ENCODE data around the gene KDM4D. TPM values are rescaled to one million over a fixed set of nuclear protein-coding genes. Genes with fewer than 3 reads are reported as not detected.

The KDM4D gene
- total and polyA plus RNA-seq, 5 donors from 2014 or later = 0.25 to 0.61 (median 0.37) TPM

DNA sequence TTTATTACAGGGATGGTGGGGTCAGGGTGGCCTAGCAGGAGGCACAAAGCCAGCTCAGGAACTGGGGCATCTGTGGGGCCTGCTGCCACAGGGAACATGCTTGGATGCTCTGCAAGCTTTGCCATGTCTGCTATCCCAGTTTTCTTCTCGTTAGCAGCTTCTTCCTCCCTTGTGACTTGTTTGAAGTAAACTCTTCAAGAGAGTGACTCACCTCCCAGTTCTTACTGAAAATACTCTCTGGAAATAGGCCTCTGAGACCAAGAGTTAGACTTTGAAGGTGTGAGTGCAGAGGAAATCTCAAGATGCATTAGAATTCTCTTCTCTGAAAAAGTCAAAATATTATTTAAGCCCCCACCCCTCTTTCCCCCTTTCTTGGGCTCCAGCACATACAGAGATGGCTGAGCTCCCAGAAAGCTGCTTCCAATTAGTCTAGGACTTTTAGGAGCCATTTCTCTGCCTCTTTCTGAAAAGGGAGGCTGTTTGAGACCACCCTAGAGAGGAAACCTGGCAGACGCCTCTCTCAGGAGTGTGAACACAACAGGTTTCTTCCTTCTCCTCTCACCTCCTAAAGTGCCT is 15.3 kb upstream of the KDM4D start:
- ATAC-seq (ENCODE audit: low read depth in 2 of 2) (no peak), DNase-seq (no peak)
- Mint-ChIP-seq H3K27me3 (no peaks in the 10 kb centered on the region), H3K4me1 (peaks cover 0 to 8% (median 1%) of the 10 kb centered on the region in 4 donors), H3K27ac (peak overlapping the region in 1 of 3 donors; percentile 37), H3K9me3 (no peaks in the 10 kb centered on the region), H3K36me3 (peaks cover 33% of the 10 kb centered on the region), H3K4me3 (no peak overlapping the region)
- Histone ChIP-seq H3K36me3 (ENCODE audit: control insufficient read depth, insufficient read depth, low read length) (peaks cover 40% of the 10 kb centered on the region), H3K27me3 (ENCODE audit: control insufficient read depth, insufficient read depth, low read length) (no peaks in the 10 kb centered on the region), H3K27ac (ENCODE audit: insufficient read depth, low read length, poor library complexity, severe bottlenecking) (no peak overlapping the region), H3K4me1 (ENCODE audit: control insufficient read depth, insufficient read depth, low read length, poor library complexity, severe bottlenecking) (no peaks in the 10 kb centered on the region), H3K9me3 (ENCODE audit: control insufficient read depth in 2 of 2, low read length in 2 of 2) (no peaks in the 10 kb centered on the region), H3K4me3 (ENCODE audit: low read depth, low read length) (no peak overlapping the region)

DNA sequence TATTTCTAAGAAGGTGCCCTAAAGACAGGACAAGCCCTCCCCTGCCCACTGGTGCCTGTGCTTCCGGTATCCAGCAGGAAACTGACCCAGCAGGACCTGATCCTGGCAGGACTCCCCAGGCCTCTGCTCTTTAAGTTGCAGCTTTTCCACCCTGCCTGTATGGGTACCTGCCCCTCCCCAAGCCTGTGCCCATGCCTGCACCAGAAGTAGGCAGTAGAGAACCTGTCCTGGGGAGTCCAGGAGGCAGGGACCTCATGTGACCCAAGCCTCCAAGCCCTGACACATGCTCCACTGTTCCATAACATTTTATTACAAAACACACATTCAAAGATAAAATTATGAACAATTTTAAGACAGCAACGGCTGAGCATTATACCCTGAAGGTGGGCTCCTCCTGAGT is 14.3 kb upstream of the KDM4D start:
- no peak overlapping the region for H3K27ac Mint-ChIP-seq

DNA sequence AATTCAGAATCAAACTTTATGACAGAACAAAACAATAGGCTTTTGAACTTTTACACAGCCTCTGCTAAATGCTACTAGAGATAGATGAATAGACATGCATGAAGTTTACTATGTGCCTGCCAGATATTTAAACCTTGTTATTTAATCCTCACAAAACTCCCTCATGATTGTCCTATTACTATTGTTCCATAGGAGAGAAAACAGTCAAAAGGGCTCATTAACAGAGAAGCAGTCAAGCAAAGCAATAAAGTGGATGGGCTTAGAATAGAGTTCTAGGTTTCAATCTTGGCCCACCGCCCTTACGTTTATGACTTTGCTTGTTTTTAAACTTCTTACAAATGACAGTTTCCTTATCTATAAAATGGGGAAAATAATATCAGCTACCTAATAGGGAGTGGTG is 13.0 kb upstream of the KDM4D start:
- Mint-ChIP-seq H3K9me3 (no peaks in the 10 kb centered on the region), H3K4me1 (peaks cover 4 to 21% (median 7%) of the 10 kb centered on the region in 4 donors), H3K27ac (no peak overlapping the region), H3K4me3 (no peak overlapping the region), H3K36me3 (peaks cover 39% of the 10 kb centered on the region), H3K27me3 (no peaks in the 10 kb centered on the region)
- H3K36me3 ChIP-seq (ENCODE audit: control insufficient read depth, insufficient read depth, low read length) = peaks cover 63% of the 10 kb centered on the region
- no peaks in the 10 kb centered on the region for H3K9me3 ChIP-seq (ENCODE audit: control insufficient read depth in 2 of 2, low read length in 2 of 2)
- H3K4me1 ChIP-seq (ENCODE audit: control insufficient read depth, insufficient read depth, low read length, poor library complexity, severe bottlenecking) = no peaks in the 10 kb centered on the region
- no peak overlapping the region for H3K4me3 ChIP-seq (ENCODE audit: low read depth, low read length)
- H3K27me3 ChIP-seq (ENCODE audit: control insufficient read depth, insufficient read depth, low read length) = no peaks in the 10 kb centered on the region
- H3K27ac ChIP-seq (ENCODE audit: insufficient read depth, low read length, poor library complexity, severe bottlenecking) = no peak overlapping the region
- no peak for DNase-seq
- no peak for ATAC-seq (ENCODE audit: low read depth in 2 of 2)

More for the DNA sequence above, 14.3 kb upstream of the KDM4D start:
- H3K4me1 ChIP-seq (ENCODE audit: control insufficient read depth, insufficient read depth, low read length, poor library complexity, severe bottlenecking) = no peaks in the 10 kb centered on the region
- ATAC-seq (ENCODE audit: low read depth in 2 of 2) (no peak), DNase-seq (no peak)
- no peaks in the 10 kb centered on the region for H3K27me3 ChIP-seq (ENCODE audit: control insufficient read depth, insufficient read depth, low read length)
- H3K36me3 ChIP-seq (ENCODE audit: control insufficient read depth, insufficient read depth, low read length) = peaks cover 50% of the 10 kb centered on the region
- Mint-ChIP-seq H3K36me3 (peaks cover 36% of the 10 kb centered on the region), H3K9me3 (no peaks in the 10 kb centered on the region), H3K4me1 (peaks cover 1 to 10% (median 5%) of the 10 kb centered on the region in 4 donors), H3K27me3 (no peaks in the 10 kb centered on the region), H3K4me3 (no peak overlapping the region)
- H3K27ac ChIP-seq (ENCODE audit: insufficient read depth, low read length, poor library complexity, severe bottlenecking) = no peak overlapping the region
- no peak overlapping the region for H3K4me3 ChIP-seq (ENCODE audit: low read depth, low read length)
- H3K9me3 ChIP-seq (ENCODE audit: control insufficient read depth in 2 of 2, low read length in 2 of 2) = no peaks in the 10 kb centered on the region

DNA sequence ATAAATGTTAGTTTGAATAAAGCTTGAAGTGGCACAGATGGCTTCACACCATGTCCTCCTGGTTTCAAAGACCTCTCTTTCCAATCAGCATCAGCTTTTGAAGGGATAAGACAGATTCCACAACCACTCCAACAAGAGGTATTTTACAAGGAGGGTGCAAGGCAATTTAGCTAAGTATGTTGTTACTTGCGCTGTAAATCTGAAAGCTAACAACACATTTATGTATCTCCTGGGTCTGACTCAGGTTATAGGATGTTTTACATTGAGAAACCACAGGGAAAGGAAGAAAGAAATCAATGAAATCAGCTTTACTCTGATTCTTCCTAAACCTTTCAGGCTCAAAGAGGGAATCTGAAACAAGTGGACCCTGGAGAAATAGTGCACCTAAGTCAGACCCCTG is 12.3 kb upstream of the KDM4D start:
- Histone ChIP-seq H3K27ac (ENCODE audit: insufficient read depth, low read length, poor library complexity, severe bottlenecking) (no peak overlapping the region), H3K9me3 (ENCODE audit: control insufficient read depth in 2 of 2, low read length in 2 of 2) (no peaks in the 10 kb centered on the region), H3K36me3 (ENCODE audit: control insufficient read depth, insufficient read depth, low read length) (peaks cover 70% of the 10 kb centered on the region), H3K4me1 (ENCODE audit: control insufficient read depth, insufficient read depth, low read length, poor library complexity, severe bottlenecking) (no peaks in the 10 kb centered on the region), H3K4me3 (ENCODE audit: low read depth, low read length) (no peak overlapping the region), H3K27me3 (ENCODE audit: control insufficient read depth, insufficient read depth, low read length) (no peaks in the 10 kb centered on the region)
- Mint-ChIP-seq H3K4me3 (no peak overlapping the region), H3K27me3 (no peaks in the 10 kb centered on the region), H3K4me1 (peaks cover 9 to 23% (median 11%) of the 10 kb centered on the region in 4 donors), H3K27ac (no peak overlapping the region), H3K36me3 (peaks cover 46% of the 10 kb centered on the region), H3K9me3 (no peaks in the 10 kb centered on the region)
- ATAC-seq (ENCODE audit: low read depth in 2 of 2) = no peak
- DNase-seq = no peak

DNA sequence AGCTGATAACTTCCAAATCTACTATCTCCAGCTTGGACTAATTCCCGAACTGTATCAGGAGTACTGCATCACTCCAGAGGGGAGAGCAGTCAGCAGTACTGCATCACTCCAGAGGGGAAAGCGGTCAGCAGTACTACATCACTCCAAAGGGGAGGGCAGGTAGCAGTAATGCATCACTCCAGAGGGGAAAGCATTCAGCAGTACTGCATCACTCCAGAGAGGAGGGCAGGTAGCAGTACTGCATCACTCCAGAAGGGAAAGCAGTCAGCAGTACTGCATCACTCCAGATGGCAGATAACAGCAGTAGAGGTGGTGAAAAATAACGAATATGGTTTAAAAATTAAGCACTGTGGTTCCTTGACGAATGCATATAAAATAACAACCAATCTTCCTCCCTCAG is 8.6 kb upstream of the KDM4D start:
- H3K36me3 Mint-ChIP-seq = peaks cover 67% of the 10 kb centered on the region
- H3K27me3 Mint-ChIP-seq = no peaks in the 10 kb centered on the region
- no peaks in the 10 kb centered on the region for H3K9me3 ChIP-seq (ENCODE audit: control insufficient read depth in 2 of 2, low read length in 2 of 2)
- no peak overlapping the region for H3K4me3 ChIP-seq (ENCODE audit: low read depth, low read length)
- H3K36me3 ChIP-seq (ENCODE audit: control insufficient read depth, insufficient read depth, low read length) = peaks cover 98% of the 10 kb centered on the region
- H3K4me3 Mint-ChIP-seq = no peak overlapping the region
- H3K27ac ChIP-seq (ENCODE audit: insufficient read depth, low read length, poor library complexity, severe bottlenecking) = no peak overlapping the region
- ATAC-seq (ENCODE audit: low read depth in 2 of 2) = peak in 1 of 2 donors; percentile 39
- peaks cover 20 to 32% (median 22%) of the 10 kb centered on the region in 4 donors for H3K4me1 Mint-ChIP-seq
- H3K4me1 ChIP-seq (ENCODE audit: control insufficient read depth, insufficient read depth, low read length, poor library complexity, severe bottlenecking) = no peaks in the 10 kb centered on the region
- H3K27me3 ChIP-seq (ENCODE audit: control insufficient read depth, insufficient read depth, low read length) = no peaks in the 10 kb centered on the region
- no peak for DNase-seq
- no peak overlapping the region for H3K27ac Mint-ChIP-seq
- no peaks in the 10 kb centered on the region for H3K9me3 Mint-ChIP-seq

DNA sequence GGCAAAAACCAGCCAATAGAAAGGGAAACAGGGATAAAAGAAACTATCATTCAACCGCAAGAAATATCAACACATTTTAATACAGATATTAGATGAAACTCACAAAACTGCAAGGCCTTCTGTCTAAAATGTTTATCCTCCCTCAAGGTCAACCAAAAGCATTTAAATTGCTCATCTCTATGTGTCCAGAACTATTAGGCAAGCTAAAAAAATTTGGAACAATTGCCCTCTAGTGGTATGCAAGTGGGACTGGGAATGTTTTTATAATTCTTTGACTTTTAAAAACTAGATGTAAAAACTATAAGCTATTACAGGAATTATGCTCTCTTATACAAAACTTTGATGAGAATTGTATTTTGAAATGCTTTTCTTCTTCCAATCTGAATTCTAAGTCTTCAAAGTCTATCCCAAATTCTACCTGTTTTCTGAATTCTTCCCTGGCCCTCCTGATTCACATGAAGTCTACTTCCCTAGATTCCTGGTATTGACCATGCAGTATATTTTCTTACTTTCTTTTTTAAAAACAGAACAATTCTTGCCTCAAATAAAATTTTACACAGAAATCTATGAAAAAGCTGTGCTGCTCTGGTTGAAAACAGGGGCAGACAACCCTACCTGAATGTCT is 5.1 kb upstream of the KDM4D start:
- peaks cover 62% of the 10 kb centered on the region for H3K36me3 Mint-ChIP-seq
- Histone ChIP-seq H3K9me3 (ENCODE audit: control insufficient read depth in 2 of 2, low read length in 2 of 2) (no peaks in the 10 kb centered on the region), H3K36me3 (ENCODE audit: control insufficient read depth, insufficient read depth, low read length) (peaks cover 84% of the 10 kb centered on the region), H3K4me1 (ENCODE audit: control insufficient read depth, insufficient read depth, low read length, poor library complexity, severe bottlenecking) (peaks cover 8% of the 10 kb centered on the region), H3K4me3 (ENCODE audit: low read depth, low read length) (no peak overlapping the region), H3K27ac (ENCODE audit: insufficient read depth, low read length, poor library complexity, severe bottlenecking) (no peak overlapping the region), H3K27me3 (ENCODE audit: control insufficient read depth, insufficient read depth, low read length) (no peaks in the 10 kb centered on the region)
- no peaks in the 10 kb centered on the region for H3K9me3 Mint-ChIP-seq
- H3K27ac Mint-ChIP-seq = no peak overlapping the region
- DNase-seq (peak in 1 of 3 donors; percentile 12), ATAC-seq (ENCODE audit: low read depth in 2 of 2) (no peak)
- peak overlapping the region in 2 of 4 donors; percentile 32 to 39 for H3K4me3 Mint-ChIP-seq
- H3K4me1 Mint-ChIP-seq = peaks cover 33 to 48% (median 39%) of the 10 kb centered on the region in 4 donors
- H3K27me3 Mint-ChIP-seq = no peaks in the 10 kb centered on the region

DNA sequence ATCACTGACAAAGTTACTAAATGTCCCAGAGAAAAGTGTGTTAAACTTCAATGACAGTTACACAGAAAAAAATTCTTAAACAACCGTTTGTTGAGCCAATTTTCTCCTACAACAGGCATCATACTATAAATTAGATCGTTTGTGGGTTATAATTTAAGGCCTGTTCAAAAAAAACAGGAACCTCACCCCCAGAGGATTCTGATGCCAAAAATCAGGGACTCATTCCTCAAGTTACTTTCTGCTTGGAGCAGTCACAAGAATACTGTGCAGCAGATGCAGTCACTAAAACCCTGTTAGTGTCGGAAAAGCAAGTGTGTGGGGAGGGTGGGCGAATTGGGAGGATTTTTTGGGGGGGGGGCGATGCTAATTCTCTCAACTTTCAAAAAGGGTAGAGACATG is 810 bp upstream of the KDM4D start:
- Histone ChIP-seq H3K4me3 (ENCODE audit: low read depth, low read length) (peak overlapping the region; percentile 92), H3K27me3 (ENCODE audit: control insufficient read depth, insufficient read depth, low read length) (no peaks in the 10 kb centered on the region), H3K9me3 (ENCODE audit: control insufficient read depth in 2 of 2, low read length in 2 of 2) (no peaks in the 10 kb centered on the region), H3K4me1 (ENCODE audit: control insufficient read depth, insufficient read depth, low read length, poor library complexity, severe bottlenecking) (peaks cover 12% of the 10 kb centered on the region), H3K36me3 (ENCODE audit: control insufficient read depth, insufficient read depth, low read length) (peaks cover 42% of the 10 kb centered on the region), H3K27ac (ENCODE audit: insufficient read depth, low read length, poor library complexity, severe bottlenecking) (peak overlapping the region; percentile 73)
- Mint-ChIP-seq H3K27me3 (peaks cover 5% of the 10 kb centered on the region), H3K27ac (peak overlapping the region; percentile 93 to 100 (median 98)), H3K4me1 (peaks cover 20 to 48% (median 37%) of the 10 kb centered on the region in 4 donors), H3K9me3 (peaks cover 0 to 2% (median 0%) of the 10 kb centered on the region in 7 donors), H3K4me3 (peak overlapping the region; percentile 93 to 99 (median 97)), H3K36me3 (peaks cover 36% of the 10 kb centered on the region)
- ATAC-seq (ENCODE audit: low read depth in 2 of 2) (no peak), DNase-seq (no peak)

DNA sequence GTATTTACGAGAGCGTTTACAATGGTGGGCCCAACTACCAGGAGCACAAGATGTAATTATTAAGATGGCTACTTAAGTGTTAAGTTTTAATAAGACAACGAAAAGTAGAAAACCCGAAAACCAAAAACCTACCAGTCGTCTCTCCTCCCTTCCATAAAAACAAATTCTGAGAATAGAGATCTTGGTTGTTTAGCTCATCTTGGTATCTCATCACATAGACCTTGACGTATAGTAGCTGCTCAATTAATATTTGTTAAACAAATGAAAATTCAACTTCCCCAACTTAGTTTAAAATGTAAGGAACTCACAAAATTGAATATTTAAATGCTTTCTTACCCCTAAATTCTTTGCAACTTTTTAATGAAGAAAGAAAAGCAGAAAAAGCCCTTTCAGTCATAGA is 669 bp downstream of the KDM4D start:
- DNase-seq (no peak), ATAC-seq (ENCODE audit: low read depth in 2 of 2) (no peak)
- Histone ChIP-seq H3K4me3 (ENCODE audit: low read depth, low read length) (peak overlapping the region; percentile 92), H3K27me3 (ENCODE audit: control insufficient read depth, insufficient read depth, low read length) (no peaks in the 10 kb centered on the region), H3K27ac (ENCODE audit: insufficient read depth, low read length, poor library complexity, severe bottlenecking) (peak overlapping the region; percentile 73), H3K4me1 (ENCODE audit: control insufficient read depth, insufficient read depth, low read length, poor library complexity, severe bottlenecking) (peaks cover 12% of the 10 kb centered on the region), H3K36me3 (ENCODE audit: control insufficient read depth, insufficient read depth, low read length) (peaks cover 27% of the 10 kb centered on the region), H3K9me3 (ENCODE audit: control insufficient read depth in 2 of 2, low read length in 2 of 2) (no peaks in the 10 kb centered on the region)
- H3K4me1 Mint-ChIP-seq = peaks cover 17 to 38% (median 31%) of the 10 kb centered on the region in 4 donors
- H3K36me3 Mint-ChIP-seq = peaks cover 26% of the 10 kb centered on the region
- H3K27ac Mint-ChIP-seq = peak overlapping the region in 2 of 3 donors; percentile 93 to 98
- peaks cover 0 to 2% (median 0%) of the 10 kb centered on the region in 7 donors for H3K9me3 Mint-ChIP-seq
- peak overlapping the region; percentile 93 to 99 (median 97) for H3K4me3 Mint-ChIP-seq
- peaks cover 5% of the 10 kb centered on the region for H3K27me3 Mint-ChIP-seq
